Fibroblast of lung (primary cell): ENCODE measurements around the gene CCDC88C. TPM values are rescaled to one million over a fixed set of nuclear protein-coding genes. Genes with fewer than 3 reads are reported as not detected.

Experiments
- DNase-seq, 2 donors: peaks; one replicate each; pipeline versions ENCODE4 v3.0.0 to v3.0.0-alpha.2; 2010; ENCODE audit warnings: low read depth in 2 of 2
- H2AFZ ChIP-seq: 2 replicates; pipeline ENCODE4 v1.5.1; 2012; ENCODE audit warnings: low read length, control low read depth, inconsistent platforms
- H3K27ac ChIP-seq: 2 replicates; pipeline ENCODE4 v1.5.1; 2011; ENCODE audit warnings: low read length, control low read depth; ENCODE audit not compliant: insufficient read depth
- H3K27me3 ChIP-seq: 2 replicates; pipeline ENCODE4 v1.5.1; 2011; ENCODE audit warnings: mild to moderate bottlenecking, low read length; ENCODE audit not compliant: control insufficient read depth, insufficient read depth
- H3K36me3 ChIP-seq: 2 replicates; pipeline ENCODE4 v1.5.1; 2011; ENCODE audit warnings: low read length; ENCODE audit not compliant: control insufficient read depth, insufficient read depth
- H3K4me1 ChIP-seq: 2 replicates; pipeline ENCODE4 v1.5.1; 2011; ENCODE audit warnings: low read length; ENCODE audit not compliant: control insufficient read depth, insufficient read depth; ENCODE audit errors: extremely low read depth
- H3K4me2 ChIP-seq: 2 replicates; pipeline ENCODE4 v1.5.1; 2011; ENCODE audit warnings: low read length, control low read depth; ENCODE audit not compliant: insufficient read depth; ENCODE audit errors: extremely low read depth
- H3K4me3 ChIP-seq, 4 experiments: fragments of 200-600 bp in 1 of 4; sonication (generic) in 1 of 4; replicated peaks in 1 of 4; 2 replicates each; pipeline ENCODE4 v1.5.1; 2011 to 2016; ENCODE audit warnings: low read length in 4 of 4, low read depth in 3 of 4, mild to moderate bottlenecking in 3 of 4, control low read depth in 2 of 4, inconsistent platforms in 1 of 4, mixed read lengths in 1 of 4; ENCODE audit not compliant: insufficient read depth in 1 of 4; ENCODE audit errors: control extremely low read depth in 1 of 4
- H3K79me2 ChIP-seq: 2 replicates; pipeline ENCODE4 v1.5.1; 2012; ENCODE audit warnings: mild to moderate bottlenecking, low read length, inconsistent platforms; ENCODE audit not compliant: control insufficient read depth, insufficient read depth
- H3K9ac ChIP-seq: 2 replicates; pipeline ENCODE4 v1.5.1; 2011; ENCODE audit warnings: mild to moderate bottlenecking, low read length, control low read depth; ENCODE audit not compliant: insufficient read depth
- H3K9me3 ChIP-seq: 2 replicates; pipeline ENCODE4 v1.5.1; 2012; ENCODE audit warnings: low read depth, low read length; ENCODE audit not compliant: control insufficient read depth, insufficient read depth
- H4K20me1 ChIP-seq: 2 replicates; pipeline ENCODE4 v1.5.1; 2011; ENCODE audit warnings: low read length; ENCODE audit not compliant: control insufficient read depth, insufficient read depth; ENCODE audit errors: extremely low read depth
- CTCF ChIP-seq, 2 donors: IDR thresholded peaks in 1 of 2; conservative IDR thresholded peaks in 1 of 2; 1 replicate in 1 of 2; 2 replicates in 1 of 2; pipeline ENCODE4 v1.5.1; 2011 to 2012; ENCODE audit warnings: low read length in 2 of 2, control low read depth in 1 of 2, inconsistent platforms in 1 of 2, low read depth in 1 of 2, mild to moderate bottlenecking in 1 of 2
- EZH2 ChIP-seq: IDR thresholded peaks from 2 replicates; pipeline ENCODE4 v1.5.1; 2012; ENCODE audit warnings: low read length, control low read depth, mild to moderate bottlenecking; ENCODE audit errors: missing control alignments
- polyA plus RNA-seq, 2 donors: library from polyadenylated mRNA; depleted of rRNA in 1 of 2; stranded (reverse) in 1 of 2; unstranded in 1 of 2; fragments of >200 nt; gene quantifications; 2 replicates each; pipeline ENCODE4 v1.2.1, GENCODE V29; 2011 to 2012; ENCODE audit warnings: missing spikeins in 1 of 2
- total RNA-seq: library from RNA; depleted of rRNA; stranded (reverse); fragments of >200 nt; gene quantifications from 2 replicates; pipeline ENCODE4 v1.2.1, GENCODE V29; 2014

CCDC88C gene
- total and polyA plus RNA-seq, 2 donors (not counting 1 experiment from before 2014, with no cell fraction given) = 0.02 to 0.17 TPM

GRCh38 chr14:91283666-91284065 is 134.0 kb downstream of the CCDC88C start:
- no peak overlapping the region for H3K9ac ChIP-seq
- H3K9me3 ChIP-seq = no peaks in the 10 kb centered on the region
- H3K4me2 ChIP-seq = no peak overlapping the region
- H3K36me3 ChIP-seq = no peaks in the 10 kb centered on the region
- no peaks in the 10 kb centered on the region for H3K27me3 ChIP-seq
- H3K4me3 ChIP-seq = no peak overlapping the region
- no peak overlapping the region for H3K27ac ChIP-seq
- no peak for TF ChIP-seq EZH2
- no peak for TF ChIP-seq CTCF (conservative IDR thresholded peaks at IDR 0.05 in 1 of 2, IDR thresholded peaks at IDR 0.05 in 1 of 2; ENCODE audit: low read depth in 1 of 2, low read length in 2 of 2)
- no peaks in the 10 kb centered on the region for H4K20me1 ChIP-seq
- DNase-seq = no peak
- peak overlapping the region; percentile 29 for H2AFZ ChIP-seq
- peaks cover 3% of the 10 kb centered on the region for H3K4me1 ChIP-seq
- no peaks in the 10 kb centered on the region for H3K79me2 ChIP-seq

- Histone ChIP-seq H3K27ac (no peak overlapping the region), H3K9ac (no peak overlapping the region), H4K20me1 (no peaks in the 10 kb centered on the region), H3K4me2 (no peak overlapping the region), H3K36me3 (no peaks in the 10 kb centered on the region), H3K4me1 (peaks cover 3% of the 10 kb centered on the region), H3K9me3 (no peaks in the 10 kb centered on the region), H3K27me3 (no peaks in the 10 kb centered on the region), H3K79me2 (no peaks in the 10 kb centered on the region), H2AFZ (no peak overlapping the region), H3K4me3 (no peak overlapping the region)
- TF ChIP-seq CTCF (conservative IDR thresholded peaks at IDR 0.05 in 1 of 2, IDR thresholded peaks at IDR 0.05 in 1 of 2; ENCODE audit: low read depth in 1 of 2, low read length in 2 of 2) (no peak), EZH2 (no peak)
- DNase-seq = no peak
These were observed 134.5 kb downstream of the CCDC88C start for GRCh38 chr14:91282954-91283645.

DNA sequence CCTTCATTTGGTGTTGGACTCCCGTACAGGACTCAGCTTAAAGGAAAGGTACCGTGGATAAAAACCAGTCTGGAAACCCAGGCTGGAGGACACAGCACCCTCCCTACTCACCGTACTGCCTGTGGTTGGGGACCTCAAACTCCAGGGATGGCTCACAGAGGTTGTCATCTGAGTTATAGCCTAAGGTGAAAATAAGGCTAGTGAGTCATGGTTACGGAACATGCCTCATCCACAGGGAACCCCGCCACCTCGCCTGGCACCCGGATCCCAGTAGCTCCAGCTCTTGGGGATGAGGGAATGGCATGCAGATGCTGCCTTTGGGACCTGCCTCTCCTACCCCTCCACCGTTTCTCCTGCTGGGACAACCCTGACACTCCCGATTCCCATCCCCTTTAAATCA is 136.3 kb downstream of the CCDC88C start:
- H4K20me1 ChIP-seq = no peaks in the 10 kb centered on the region
- H3K4me1 ChIP-seq = peaks cover 3% of the 10 kb centered on the region
- no peak for TF ChIP-seq EZH2
- no peak for TF ChIP-seq CTCF (conservative IDR thresholded peaks at IDR 0.05 in 1 of 2, IDR thresholded peaks at IDR 0.05 in 1 of 2; ENCODE audit: low read depth in 1 of 2, low read length in 2 of 2)
- no peak overlapping the region for H3K9ac ChIP-seq
- no peak overlapping the region for H3K4me2 ChIP-seq
- H3K79me2 ChIP-seq = no peaks in the 10 kb centered on the region
- no peaks in the 10 kb centered on the region for H3K9me3 ChIP-seq
- no peak overlapping the region for H3K4me3 ChIP-seq
- H2AFZ ChIP-seq = no peak overlapping the region
- H3K27me3 ChIP-seq = no peaks in the 10 kb centered on the region
- H3K27ac ChIP-seq = no peak overlapping the region
- DNase-seq = peak in 1 of 2 donors; percentile 42
- H3K36me3 ChIP-seq = no peaks in the 10 kb centered on the region
